H1 (cell line): ENCODE results near the gene ADK. TPM values are rescaled to one million over a fixed set of nuclear protein-coding genes. Genes with fewer than 3 reads are reported as not detected.

Experiments used
- CTCF ChIA-PET: fragments of 300-600 bp; sonication (Branson Sonifier 250); formaldehyde crosslinking; loops from one replicate; lab custom pipeline; 2021; ENCODE audit not compliant: partially characterized antibody; lab: Charles Lee
- POLR2A ChIA-PET: fragments of 300-600 bp; sonication (Branson Sonifier 250); formaldehyde crosslinking; loops from one replicate; lab custom pipeline; 2021; ENCODE audit warnings: inconsistent platforms; ENCODE audit not compliant: partially characterized antibody; lab: Charles Lee
- DNase-seq, 2 experiments: peaks; one replicate each; pipeline versions ENCODE4 v3.0.0 to v3.0.0-alpha.2; 2010 to 2022; ENCODE audit warnings: low spot score in 2 of 2, low read depth in 1 of 2, mixed read lengths in 1 of 2
- FAIRE-seq: peaks from 2 replicates; lab custom pipeline; 2011; peaks lifted over from hg19 to GRCh38; lab: Jason Lieb, UNC
- H2AFZ ChIP-seq: 2 replicates; pipeline ENCODE4 v1.8.1; 2012; ENCODE audit warnings: low read length, inconsistent platforms
- H2AK5ac ChIP-seq: 2 replicates; pipeline ENCODE4 v1.6.1; 2013; ENCODE audit warnings: low read depth, low read length
- H2BK120ac ChIP-seq: replicated peaks from 2 replicates; pipeline ENCODE3; 2013; ENCODE audit warnings: low read depth, low read length, inconsistent platforms
- H2BK12ac ChIP-seq: 2 replicates; pipeline ENCODE4 v1.6.1; 2013; ENCODE audit warnings: low read depth, low read length
- H2BK15ac ChIP-seq: 2 replicates; pipeline ENCODE4 v1.6.1; 2013; ENCODE audit warnings: low read length
- H2BK20ac ChIP-seq: 2 replicates; pipeline ENCODE4 v1.6.1; 2013; ENCODE audit warnings: low read length
- H2BK5ac ChIP-seq: 2 replicates; pipeline ENCODE4 v1.6.1; 2013; ENCODE audit warnings: low read depth, low read length
- H3K14ac ChIP-seq: 2 replicates; pipeline ENCODE4 v1.6.1; 2013; ENCODE audit warnings: inconsistent platforms; ENCODE audit not compliant: insufficient read length
- H3K18ac ChIP-seq: 2 replicates; pipeline ENCODE4 v1.6.1; 2013; ENCODE audit warnings: low read length; ENCODE audit errors: extremely low read depth
- H3K23ac ChIP-seq: 2 replicates; pipeline ENCODE4 v1.6.1; 2013; ENCODE audit warnings: inconsistent platforms; ENCODE audit not compliant: insufficient read length
- H3K23me2 ChIP-seq: 2 replicates; pipeline ENCODE4 v1.6.1; 2013; ENCODE audit warnings: low read depth, low read length
- H3K27ac ChIP-seq: 2 replicates; pipeline ENCODE4 v1.6.1; 2011; ENCODE audit warnings: low read depth, low read length, inconsistent platforms
- H3K27me3 ChIP-seq, 4 experiments: replicated peaks in 1 of 4; 1 replicate in 1 of 4; 2 replicates in 3 of 4; pipeline versions ENCODE4 v1.6.1 to v1.8.1; 2011 to 2013; ENCODE audit warnings: low read length in 3 of 4, mild to moderate bottlenecking in 3 of 4, inconsistent platforms in 2 of 4, mixed read lengths in 2 of 4, moderate library complexity in 1 of 4; ENCODE audit not compliant: control insufficient read depth in 3 of 4, insufficient read depth in 3 of 4; ENCODE audit errors: extremely low read depth in 1 of 4
- H3K36me3 ChIP-seq, 4 experiments: 2 replicates each; pipeline versions ENCODE4 v1.6.1 to v1.8.1; 2011 to 2013; ENCODE audit warnings: mild to moderate bottlenecking in 4 of 4, low read length in 3 of 4, moderate library complexity in 2 of 4, control low read depth in 1 of 4, inconsistent platforms in 1 of 4; ENCODE audit not compliant: insufficient read depth in 4 of 4, control insufficient read depth in 2 of 4
- H3K4ac ChIP-seq: replicated peaks from 2 replicates; pipeline ENCODE3; 2013; ENCODE audit warnings: low read length, low read depth, mixed read lengths, inconsistent platforms; ENCODE audit not compliant: insufficient read length
- H3K4me1 ChIP-seq, 4 experiments: replicated peaks in 1 of 4; 1 replicate in 1 of 4; 2 replicates in 3 of 4; pipeline versions ENCODE4 v1.6.1 to v1.8.1; 2011 to 2013; ENCODE audit warnings: low read length in 3 of 4, inconsistent platforms in 2 of 4, mixed read lengths in 1 of 4; ENCODE audit not compliant: insufficient read depth in 4 of 4, control insufficient read depth in 3 of 4
- H3K4me2 ChIP-seq, 2 experiments: 2 replicates each; pipeline versions ENCODE4 v1.6.1 to v1.8.1; 2011 to 2013; ENCODE audit warnings: low read depth in 2 of 2, low read length in 2 of 2, control low read depth in 1 of 2, inconsistent platforms in 1 of 2, mild to moderate bottlenecking in 1 of 2; ENCODE audit not compliant: insufficient read depth in 1 of 2
- H3K4me3 ChIP-seq, 4 experiments: fragments of 200-600, 300-600 bp in 1 of 4; sonication (generic), shearing (Covaris generic), sonication (Bioruptor Twin) in 1 of 4; 2 replicates each; pipeline versions ENCODE4 v1.5.1 to v1.8.1; 2011 to 2016; ENCODE audit warnings: low read length in 4 of 4, low read depth in 3 of 4, control low read depth in 2 of 4, inconsistent platforms in 2 of 4, mild to moderate bottlenecking in 2 of 4, mixed read lengths in 1 of 4, moderate library complexity in 1 of 4; ENCODE audit not compliant: insufficient read depth in 2 of 4; ENCODE audit errors: extremely low read depth in 1 of 4
- H3K56ac ChIP-seq: replicated peaks from 2 replicates; pipeline ENCODE3; 2013; ENCODE audit warnings: low read depth, mild to moderate bottlenecking, mixed read lengths, low read length, inconsistent platforms; ENCODE audit not compliant: insufficient read length
- H3K79me1 ChIP-seq: 2 replicates; pipeline ENCODE4 v1.6.1; 2013; ENCODE audit warnings: low read depth, low read length, control low read depth
- H3K79me2 ChIP-seq, 2 experiments: 2 replicates each; pipeline versions ENCODE4 v1.6.1 to v1.8.1; 2012 to 2013; ENCODE audit warnings: low read length in 2 of 2, mild to moderate bottlenecking in 2 of 2, inconsistent platforms in 1 of 2; ENCODE audit not compliant: insufficient read depth in 2 of 2, control insufficient read depth in 1 of 2
- H3K9ac ChIP-seq, 4 experiments: replicated peaks in 1 of 4; 1 replicate in 1 of 4; 2 replicates in 3 of 4; pipeline versions ENCODE4 v1.6.1 to v1.8.1; 2011 to 2013; ENCODE audit warnings: low read depth in 3 of 4, low read length in 3 of 4, control low read depth in 2 of 4, mild to moderate bottlenecking in 2 of 4, moderate library complexity in 2 of 4, inconsistent platforms in 1 of 4; ENCODE audit errors: extremely low read depth in 1 of 4
- H3K9me3 ChIP-seq, 2 experiments: 2 replicates each; pipeline versions ENCODE4 v1.6.1 to v1.8.1; 2012 to 2013; ENCODE audit warnings: mild to moderate bottlenecking in 2 of 2, moderate library complexity in 2 of 2, control low read depth in 1 of 2, inconsistent platforms in 1 of 2, low read depth in 1 of 2, low read length in 1 of 2, mixed read lengths in 1 of 2; ENCODE audit not compliant: insufficient read depth in 2 of 2
- H4K20me1 ChIP-seq, 2 experiments: replicated peaks in 1 of 2; 2 replicates each; pipeline versions ENCODE3 to v1.8.1; 2011 to 2013; ENCODE audit warnings: inconsistent platforms in 2 of 2, low read length in 2 of 2, mild to moderate bottlenecking in 1 of 2; ENCODE audit not compliant: insufficient read depth in 2 of 2, control insufficient read depth in 1 of 2
- H4K5ac ChIP-seq: 2 replicates; pipeline ENCODE4 v1.6.1; 2013; ENCODE audit warnings: low read length, low read depth, mixed read lengths, inconsistent platforms; ENCODE audit not compliant: insufficient read length
- H4K8ac ChIP-seq: 2 replicates; pipeline ENCODE4 v1.8.0; 2013; ENCODE audit warnings: mild to moderate bottlenecking, moderate library complexity, low read length, inconsistent platforms; ENCODE audit not compliant: insufficient read depth; ENCODE audit errors: extremely low read depth
- H4K91ac ChIP-seq: replicated peaks from 2 replicates; pipeline ENCODE3; 2013; ENCODE audit warnings: low read length, mixed read lengths, inconsistent platforms; ENCODE audit not compliant: insufficient read length
- ASH2L ChIP-seq: fragments of 200-600, 300-600 bp; sonication (generic); IDR thresholded peaks from one replicate; pipeline ENCODE4 v1.7.1; 2017; ENCODE audit warnings: low read length
- CEBPB ChIP-seq: IDR thresholded peaks from 2 replicates; pipeline ENCODE4 v1.6.1; 2012; ENCODE audit warnings: low read depth, low read length
- CHD2 ChIP-seq: IDR thresholded peaks from 2 replicates; pipeline ENCODE4 v1.6.1; 2012; ENCODE audit warnings: low read length, improper control_type of control experiment
- CREB1 ChIP-seq: IDR thresholded peaks from 2 replicates; pipeline ENCODE4 v1.6.1; 2012; ENCODE audit warnings: inconsistent platforms
- EP300 ChIP-seq, 2 experiments: IDR thresholded peaks; 1 replicate in 1 of 2; 2 replicates in 1 of 2; pipeline ENCODE4 v1.6.1; 2011 to 2012; ENCODE audit warnings: low read depth in 2 of 2, low read length in 2 of 2, mild to moderate bottlenecking in 2 of 2, borderline replicate concordance in 1 of 2, inconsistent platforms in 1 of 2, moderate library complexity in 1 of 2
- FOSL1 ChIP-seq: IDR thresholded peaks from 2 replicates; pipeline ENCODE4 v1.6.1; 2011; ENCODE audit warnings: mild to moderate bottlenecking, low read depth, low read length, moderate library complexity; ENCODE audit not compliant: insufficient read depth
- GABPA ChIP-seq: IDR thresholded peaks from 2 replicates; pipeline ENCODE4 v1.6.1; 2011; ENCODE audit warnings: mild to moderate bottlenecking, low read length, moderate library complexity, borderline replicate concordance; ENCODE audit not compliant: insufficient read depth
- JUND ChIP-seq: IDR thresholded peaks from 2 replicates; pipeline ENCODE4 v1.6.1; 2011; ENCODE audit warnings: mild to moderate bottlenecking, improper control_type of control experiment, low read length
- KDM1A ChIP-seq: fragments of 200-600, 300-600 bp; sonication (generic); IDR thresholded peaks from 2 replicates; pipeline ENCODE4 v1.7.1; 2016; ENCODE audit warnings: mild to moderate bottlenecking, low read length, borderline replicate concordance
- PHF8 ChIP-seq: fragments of 200-600 bp; sonication (generic); conservative IDR thresholded peaks from 2 replicates; pipeline ENCODE4 v1.7.1; 2012; ENCODE audit warnings: low read depth, mild to moderate bottlenecking, inconsistent platforms, low read length, moderate library complexity
- POU5F1 ChIP-seq: IDR thresholded peaks from 2 replicates; pipeline ENCODE4 v1.6.1; 2011; ENCODE audit warnings: low read depth, mild to moderate bottlenecking, low read length, moderate library complexity
- SAP30 ChIP-seq: fragments of 300-600 bp; sonication (generic); IDR thresholded peaks from 2 replicates; pipeline ENCODE4 v1.7.1; 2012; ENCODE audit warnings: low read length, moderate library complexity, mild to moderate bottlenecking, inconsistent platforms; ENCODE audit not compliant: insufficient read depth, insufficient replicate concordance
- SIRT6 ChIP-seq: IDR thresholded peaks from one replicate; pipeline ENCODE4 v1.7.1; 2012; ENCODE audit warnings: low read length, inconsistent platforms
- SP1 ChIP-seq: IDR thresholded peaks from 2 replicates; pipeline ENCODE4 v1.6.1; 2011; ENCODE audit warnings: low read depth, low read length
- SP4 ChIP-seq: IDR thresholded peaks from 2 replicates; pipeline ENCODE4 v1.6.1; 2012; ENCODE audit warnings: low read length, inconsistent platforms
- polyA plus RNA-seq, 7 experiments: library from polyadenylated mRNA; depleted of rRNA in 3 of 7; stranded (reverse) in 5 of 7; unstranded in 2 of 7; fragments of >200 nt in 5 of 7; fragments of 200-250 nt in 2 of 7; gene quantifications; 1 replicate in 5 of 7; 2 replicates in 1 of 7; 4 replicates in 1 of 7; pipeline versions ENCODE4 v1.2.1 to v1.2.3, GENCODE V29; 2011 to 2013; ENCODE audit warnings: missing spikeins in 2 of 7, mixed read lengths in 2 of 7
- total RNA-seq: library from RNA; stranded (reverse); fragmentation: NEBNext Ultra II Directional; extraction: Animal tissue kit (Norgen Biotek cat#: 25700); gene quantifications from 2 replicates; pipeline ENCODE4 v1.2.1, GENCODE V29; 2021

ADK gene
- total and polyA plus RNA-seq, 2 of the 8 experiments (the other 6 are each of a cell fraction or from before 2014, with no cell fraction given): 12.3 to 42.4 TPM

GRCh38 chr10:74276416-74276815 is 125.4 kb downstream of the ADK start:
- POLR2A ChIA-PET: interaction anchor here (0.6 kb wide), 1 partner anchor 622 kb away, joined by 4 read pairs; no protein-coding TSS in a partner anchor
- no peak overlapping the region for H3K27ac ChIP-seq
- CTCF ChIA-PET: interaction anchor here (0.6 to 2.2 kb wide), 12 partner anchors 8 to 745 kb away, joined by 3 to 10 read pairs (median 4); no protein-coding TSS in a partner anchor

More at GRCh38 chr10:74276416-74276815, 125.4 kb downstream of the ADK start:
- Histone ChIP-seq H3K27me3 (no peaks in the 10 kb centered on the region), H3K79me2 (no peaks in the 10 kb centered on the region), H4K91ac (no peak overlapping the region), H4K8ac (no peak overlapping the region), H3K23ac (no peak overlapping the region), H2AFZ (no peak overlapping the region), H3K36me3 (no peaks in the 10 kb centered on the region), H2BK120ac (no peak overlapping the region), H2BK12ac (no peak overlapping the region), H2BK15ac (no peak overlapping the region), H3K56ac (no peak overlapping the region), H3K9me3 (no peaks in the 10 kb centered on the region), H3K14ac (no peak overlapping the region), H3K4me2 (no peak overlapping the region), H2BK5ac (no peak overlapping the region), H3K4me3 (no peak overlapping the region), H3K23me2 (no peaks in the 10 kb centered on the region), H4K20me1 (no peaks in the 10 kb centered on the region), H3K79me1 (no peaks in the 10 kb centered on the region), H3K4me1 (no peaks in the 10 kb centered on the region), H3K4ac (no peak overlapping the region), H2BK20ac (no peak overlapping the region), H3K9ac (no peak overlapping the region), H3K18ac (no peak overlapping the region), H4K5ac (no peak overlapping the region), H2AK5ac (no peak overlapping the region)
- FAIRE-seq (no peak), DNase-seq (no peak)
- TF ChIP-seq JUND (no peak), CHD2 (no peak), SP4 (no peak), KDM1A (no peak), CREB1 (no peak), SIRT6 (no peak), FOSL1 (no peak), SAP30 (no peak), GABPA (no peak), EP300 (IDR thresholded peaks at IDR 0.05; ENCODE audit: borderline replicate concordance in 1 of 2, low read depth in 2 of 2, low read length in 2 of 2) (no peak), SP1 (no peak), ASH2L (no peak), POU5F1 (no peak), CEBPB (no peak), PHF8 (no peak)
